ENCODE results near the gene TLR7.

DNA sequence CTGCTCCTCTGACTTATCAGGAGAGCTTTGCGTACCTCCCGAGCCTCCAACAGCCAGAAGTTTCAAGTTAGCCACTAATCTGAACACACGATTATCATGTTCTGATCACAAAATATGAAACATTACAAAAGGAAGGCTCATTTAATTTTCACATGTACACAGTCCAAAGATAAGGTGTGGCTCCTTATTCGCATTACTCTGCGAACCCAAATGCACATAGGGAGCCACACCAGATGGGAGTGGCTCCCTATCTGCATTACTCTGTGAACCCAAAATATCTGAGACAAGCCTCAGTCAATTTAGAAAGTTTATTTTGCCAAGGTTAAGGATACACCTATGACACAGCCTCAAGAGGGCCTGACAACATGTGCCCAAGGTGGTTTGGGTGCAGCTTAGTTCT lies 68.0 kb downstream of the TLR7 start:
- no peak for TF ChIP-seq CTCF (tag by site-specific recombination; IDR thresholded peaks at IDR 0.05)
- no peak for TF ChIP-seq ZNF292 (tag by site-specific recombination; IDR thresholded peaks at IDR 0.05; ENCODE audit: borderline replicate concordance, low read depth)
- no peak for TF ChIP-seq IKZF3 (tag by site-specific recombination; IDR thresholded peaks at IDR 0.05)
- no peak for TF ChIP-seq REST (tag by site-specific recombination; IDR thresholded peaks at IDR 0.05)
- TF ChIP-seq MZF1 (tag by site-specific recombination; IDR thresholded peaks at IDR 0.05; ENCODE audit: borderline replicate concordance): no peak
- TF ChIP-seq, protein P1, sequence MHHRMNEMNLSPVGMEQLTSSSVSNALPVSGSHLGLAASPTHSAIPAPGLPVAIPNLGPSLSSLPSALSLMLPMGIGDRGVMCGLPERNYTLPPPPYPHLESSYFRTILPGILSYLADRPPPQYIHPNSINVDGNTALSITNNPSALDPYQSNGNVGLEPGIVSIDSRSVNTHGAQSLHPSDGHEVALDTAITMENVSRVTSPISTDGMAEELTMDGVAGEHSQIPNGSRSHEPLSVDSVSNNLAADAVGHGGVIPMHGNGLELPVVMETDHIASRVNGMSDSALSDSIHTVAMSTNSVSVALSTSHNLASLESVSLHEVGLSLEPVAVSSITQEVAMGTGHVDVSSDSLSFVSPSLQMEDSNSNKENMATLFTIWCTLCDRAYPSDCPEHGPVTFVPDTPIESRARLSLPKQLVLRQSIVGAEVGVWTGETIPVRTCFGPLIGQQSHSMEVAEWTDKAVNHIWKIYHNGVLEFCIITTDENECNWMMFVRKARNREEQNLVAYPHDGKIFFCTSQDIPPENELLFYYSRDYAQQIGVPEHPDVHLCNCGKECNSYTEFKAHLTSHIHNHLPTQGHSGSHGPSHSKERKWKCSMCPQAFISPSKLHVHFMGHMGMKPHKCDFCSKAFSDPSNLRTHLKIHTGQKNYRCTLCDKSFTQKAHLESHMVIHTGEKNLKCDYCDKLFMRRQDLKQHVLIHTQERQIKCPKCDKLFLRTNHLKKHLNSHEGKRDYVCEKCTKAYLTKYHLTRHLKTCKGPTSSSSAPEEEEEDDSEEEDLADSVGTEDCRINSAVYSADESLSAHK (tag by site-specific recombination; IDR thresholded peaks at IDR 0.05): no peak
- no peak for TF ChIP-seq SP3 (tag by site-specific recombination; IDR thresholded peaks at IDR 0.05)
- no peak for TF ChIP-seq ZNF560 (tag by site-specific recombination; IDR thresholded peaks at IDR 0.05; ENCODE audit: borderline replicate concordance)
- TF ChIP-seq ZNF792 (tag by site-specific recombination; IDR thresholded peaks at IDR 0.05): no peak
- TF ChIP-seq ZNF23 (tag by site-specific recombination; IDR thresholded peaks at IDR 0.05; ENCODE audit: borderline replicate concordance): no peak
- no peak for TF ChIP-seq BCL11A (tag by site-specific recombination; IDR thresholded peaks at IDR 0.05; ENCODE audit: low read depth)
- TF ChIP-seq ZFP41 (tag by site-specific recombination; IDR thresholded peaks at IDR 0.05; ENCODE audit: borderline replicate concordance): no peak
- TF ChIP-seq SETDB1 (IDR thresholded peaks at IDR 0.05; ENCODE audit: insufficient read length, low read length): no peak

Measured in HEK293 (cell line).